Body of pancreas (tissue), 4 donors: Measurements from ENCODE around the gene ANKLE2.

ENCODE experiments used
- POLR2A ChIP-seq, 3 donors: fragments of 450-650 bp; IDR thresholded peaks; one replicate each; pipeline ENCODE4 v1.6.1; 2016; ENCODE audit warnings: antibody characterized with exemption in 3 of 3, mild to moderate bottlenecking in 2 of 3
- TF ChIP-seq, protein P1 (sequence below), 7 experiments: fragments of 450-650 bp in 4 of 7; fragments of 200-600 bp in 3 of 7; sonication (generic) in 3 of 7; IDR thresholded peaks; one replicate each; pipeline ENCODE4 v1.5.1; 2016 to 2019; ENCODE audit warnings: antibody characterized with exemption in 7 of 7

DNA sequence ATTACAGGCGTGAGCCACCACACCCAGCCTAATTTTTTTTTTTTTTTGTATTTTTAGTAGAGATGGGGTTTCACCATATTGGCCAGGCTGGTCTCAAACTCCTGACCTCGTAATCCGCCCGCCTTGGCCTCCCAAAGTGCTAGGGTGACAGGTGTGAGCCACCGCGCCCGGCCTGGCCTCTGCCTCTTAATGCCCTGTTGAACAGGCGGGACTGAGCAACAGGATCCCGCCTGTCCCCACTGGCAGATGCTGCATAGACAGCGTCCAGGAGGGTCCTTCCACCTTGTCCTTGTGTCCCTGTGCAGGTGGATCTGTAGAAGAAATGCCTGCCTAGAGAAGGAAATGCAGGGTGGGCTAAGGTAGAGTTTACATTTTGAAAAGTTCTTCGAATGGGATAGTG, 45.3 kb downstream of the ANKLE2 start:
- TF ChIP-seq, protein P1, sequence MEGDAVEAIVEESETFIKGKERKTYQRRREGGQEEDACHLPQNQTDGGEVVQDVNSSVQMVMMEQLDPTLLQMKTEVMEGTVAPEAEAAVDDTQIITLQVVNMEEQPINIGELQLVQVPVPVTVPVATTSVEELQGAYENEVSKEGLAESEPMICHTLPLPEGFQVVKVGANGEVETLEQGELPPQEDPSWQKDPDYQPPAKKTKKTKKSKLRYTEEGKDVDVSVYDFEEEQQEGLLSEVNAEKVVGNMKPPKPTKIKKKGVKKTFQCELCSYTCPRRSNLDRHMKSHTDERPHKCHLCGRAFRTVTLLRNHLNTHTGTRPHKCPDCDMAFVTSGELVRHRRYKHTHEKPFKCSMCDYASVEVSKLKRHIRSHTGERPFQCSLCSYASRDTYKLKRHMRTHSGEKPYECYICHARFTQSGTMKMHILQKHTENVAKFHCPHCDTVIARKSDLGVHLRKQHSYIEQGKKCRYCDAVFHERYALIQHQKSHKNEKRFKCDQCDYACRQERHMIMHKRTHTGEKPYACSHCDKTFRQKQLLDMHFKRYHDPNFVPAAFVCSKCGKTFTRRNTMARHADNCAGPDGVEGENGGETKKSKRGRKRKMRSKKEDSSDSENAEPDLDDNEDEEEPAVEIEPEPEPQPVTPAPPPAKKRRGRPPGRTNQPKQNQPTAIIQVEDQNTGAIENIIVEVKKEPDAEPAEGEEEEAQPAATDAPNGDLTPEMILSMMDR (IDR thresholded peaks at IDR 0.05): no peak
- TF ChIP-seq POLR2A (IDR thresholded peaks at IDR 0.05): no peak
